DND-41 (cell line): ENCODE data around the gene IFNL3.

Source experiments
- CTCF ChIP-seq: IDR thresholded peaks from 2 replicates; pipeline ENCODE4 v1.5.1; 2012; ENCODE audit warnings: borderline replicate concordance, low read length, moderate library complexity, mild to moderate bottlenecking; ENCODE audit not compliant: poor library complexity, severe bottlenecking; ENCODE audit errors: extremely low read depth
- EZH2 ChIP-seq: IDR thresholded peaks from 3 replicates; pipeline ENCODE4 v1.6.1; 2012; ENCODE audit warnings: borderline replicate concordance, low read depth, mild to moderate bottlenecking, moderate library complexity, low read length, inconsistent platforms; ENCODE audit not compliant: severe bottlenecking

GRCh38 chr19:39275578-39275977 is 30.8 kb upstream of the IFNL3 start:
- no peak for TF ChIP-seq EZH2
- no peak for TF ChIP-seq CTCF
